Body of pancreas (tissue), 4 donors: ENCODE data around the gene FNDC3B.

Source experiments
- POLR2A ChIP-seq, 3 donors: fragments of 450-650 bp; IDR thresholded peaks; one replicate each; pipeline ENCODE4 v1.6.1; 2016; ENCODE audit warnings: antibody characterized with exemption in 3 of 3, mild to moderate bottlenecking in 2 of 3
- TF ChIP-seq, protein P1 (sequence below), 7 experiments: fragments of 450-650 bp in 4 of 7; fragments of 200-600 bp in 3 of 7; sonication (generic) in 3 of 7; IDR thresholded peaks; one replicate each; pipeline ENCODE4 v1.5.1; 2016 to 2019; ENCODE audit warnings: antibody characterized with exemption in 7 of 7

DNA sequence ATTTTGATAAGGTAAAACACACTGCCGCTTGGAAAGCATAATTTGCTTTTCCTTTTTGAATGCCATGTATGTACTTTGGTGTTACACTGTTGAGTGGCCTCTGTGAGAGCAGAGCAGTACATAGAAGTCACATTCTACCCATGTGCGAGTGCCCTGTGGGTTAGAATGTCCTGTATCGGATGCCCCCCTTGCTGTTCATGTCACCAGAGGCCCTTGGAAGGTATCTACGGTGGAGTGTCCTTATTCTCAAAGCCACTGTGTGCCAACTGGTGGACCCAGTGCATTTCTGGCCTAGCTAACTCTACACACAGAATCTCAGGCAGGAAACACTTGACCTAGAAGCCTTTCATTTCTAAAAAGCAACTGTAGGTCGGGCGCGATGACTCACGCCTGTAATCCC, 271.8 kb downstream of the FNDC3B start:
- TF ChIP-seq POLR2A (IDR thresholded peaks at IDR 0.05), result no peak
- TF ChIP-seq, protein P1, sequence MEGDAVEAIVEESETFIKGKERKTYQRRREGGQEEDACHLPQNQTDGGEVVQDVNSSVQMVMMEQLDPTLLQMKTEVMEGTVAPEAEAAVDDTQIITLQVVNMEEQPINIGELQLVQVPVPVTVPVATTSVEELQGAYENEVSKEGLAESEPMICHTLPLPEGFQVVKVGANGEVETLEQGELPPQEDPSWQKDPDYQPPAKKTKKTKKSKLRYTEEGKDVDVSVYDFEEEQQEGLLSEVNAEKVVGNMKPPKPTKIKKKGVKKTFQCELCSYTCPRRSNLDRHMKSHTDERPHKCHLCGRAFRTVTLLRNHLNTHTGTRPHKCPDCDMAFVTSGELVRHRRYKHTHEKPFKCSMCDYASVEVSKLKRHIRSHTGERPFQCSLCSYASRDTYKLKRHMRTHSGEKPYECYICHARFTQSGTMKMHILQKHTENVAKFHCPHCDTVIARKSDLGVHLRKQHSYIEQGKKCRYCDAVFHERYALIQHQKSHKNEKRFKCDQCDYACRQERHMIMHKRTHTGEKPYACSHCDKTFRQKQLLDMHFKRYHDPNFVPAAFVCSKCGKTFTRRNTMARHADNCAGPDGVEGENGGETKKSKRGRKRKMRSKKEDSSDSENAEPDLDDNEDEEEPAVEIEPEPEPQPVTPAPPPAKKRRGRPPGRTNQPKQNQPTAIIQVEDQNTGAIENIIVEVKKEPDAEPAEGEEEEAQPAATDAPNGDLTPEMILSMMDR (IDR thresholded peaks at IDR 0.05), result no peak
